Left lobe of liver (tissue), 1 donor: ENCODE results near the gene CETP. TPM values are rescaled to one million over a fixed set of nuclear protein-coding genes. Genes with fewer than 3 reads are reported as not detected.

Experiments used
- total RNA-seq: library from RNA; stranded (reverse); gene quantifications from one replicate; pipeline ENCODE4 v1.2.1, GENCODE V29; 2021
- donor health status: DM: no; HTN: yes; CAD: no.

The CETP gene
- total RNA-seq, 1 donor from 2014 or later = 3.8 TPM

Other genes starting within 250 kb of the CETP start
- gene NUP93, start 231.8 kb upstream of the CETP start, total RNA-seq = 13.2 TPM
- gene SLC12A3, start 96.7 kb upstream of the CETP start, total RNA-seq = not detected
- gene HERPUD1, start 29.8 kb upstream of the CETP start, total RNA-seq = 122 TPM
- 6.4 TPM for gene NLRC5, start 27.6 kb downstream of the CETP start, total RNA-seq
- gene CPNE2, start 130.6 kb downstream of the CETP start, total RNA-seq = 7.3 TPM
- gene PSME3IP1, start 224.1 kb downstream of the CETP start, total RNA-seq = 26.6 TPM
- 18.1 TPM for gene RSPRY1, start 224.4 kb downstream of the CETP start, total RNA-seq